Peyer's patch (tissue), 4 donors: Measurements from ENCODE around the gene HAO2. TPM values are rescaled to one million over a fixed set of nuclear protein-coding genes. Genes with fewer than 3 reads are reported as not detected.

Experiments used
- DNase-seq, 3 donors: peaks; one replicate each; pipeline ENCODE4 v3.0.0-alpha.2; 2017 to 2019
- H3K27ac ChIP-seq, 4 donors: fragments of 200-600 bp; sonication (generic); one replicate each; pipeline ENCODE4 v1.5.1; 2016 to 2019
- H3K27me3 ChIP-seq, 2 donors: fragments of 200-600 bp; sonication (generic); one replicate each; pipeline ENCODE4 v1.5.1; 2019
- H3K36me3 ChIP-seq, 3 donors: fragments of 200-600 bp; sonication (generic); one replicate each; pipeline ENCODE4 v1.5.1; 2016 to 2019
- H3K4me1 ChIP-seq, 4 donors: fragments of 200-600 bp; sonication (generic); one replicate each; pipeline ENCODE4 v1.5.1; 2016 to 2019
- H3K4me3 ChIP-seq, 4 donors: fragments of 200-600 bp; sonication (generic); 1 replicate in 3 of 4; 2 replicates in 1 of 4; pipeline ENCODE4 v1.5.1; 2016 to 2019; ENCODE audit warnings: mild to moderate bottlenecking in 1 of 4
- H3K9me3 ChIP-seq, 4 donors: fragments of 200-600 bp; sonication (generic); one replicate each; pipeline ENCODE4 v1.5.1; 2016 to 2019; ENCODE audit warnings: mild to moderate bottlenecking in 1 of 4
- POLR2A ChIP-seq, 2 donors: fragments of 450-650 bp; IDR thresholded peaks; one replicate each; pipeline ENCODE4 v1.5.1; 2017; ENCODE audit warnings: antibody characterized with exemption in 2 of 2, mild to moderate bottlenecking in 2 of 2, moderate library complexity in 2 of 2
- total RNA-seq, 4 donors: library from RNA; depleted of rRNA; stranded (reverse); fragments of >200 nt; gene quantifications; one replicate each; pipeline ENCODE4 v1.1.0, GENCODE V29; 2016
- TF ChIP-seq, protein P1 (sequence below), 6 experiments: fragments of 450-650 bp in 4 of 6; fragments of 200-600 bp in 2 of 6; sonication (generic) in 1 of 6; IDR thresholded peaks; one replicate each; pipeline ENCODE4 v1.5.1; 2017 to 2019; ENCODE audit warnings: antibody characterized with exemption in 6 of 6, mild to moderate bottlenecking in 3 of 6, moderate library complexity in 1 of 6

Gene HAO2
- total RNA-seq, 4 donors from 2014 or later = 0.76 TPM; not detected in 3

DNA sequence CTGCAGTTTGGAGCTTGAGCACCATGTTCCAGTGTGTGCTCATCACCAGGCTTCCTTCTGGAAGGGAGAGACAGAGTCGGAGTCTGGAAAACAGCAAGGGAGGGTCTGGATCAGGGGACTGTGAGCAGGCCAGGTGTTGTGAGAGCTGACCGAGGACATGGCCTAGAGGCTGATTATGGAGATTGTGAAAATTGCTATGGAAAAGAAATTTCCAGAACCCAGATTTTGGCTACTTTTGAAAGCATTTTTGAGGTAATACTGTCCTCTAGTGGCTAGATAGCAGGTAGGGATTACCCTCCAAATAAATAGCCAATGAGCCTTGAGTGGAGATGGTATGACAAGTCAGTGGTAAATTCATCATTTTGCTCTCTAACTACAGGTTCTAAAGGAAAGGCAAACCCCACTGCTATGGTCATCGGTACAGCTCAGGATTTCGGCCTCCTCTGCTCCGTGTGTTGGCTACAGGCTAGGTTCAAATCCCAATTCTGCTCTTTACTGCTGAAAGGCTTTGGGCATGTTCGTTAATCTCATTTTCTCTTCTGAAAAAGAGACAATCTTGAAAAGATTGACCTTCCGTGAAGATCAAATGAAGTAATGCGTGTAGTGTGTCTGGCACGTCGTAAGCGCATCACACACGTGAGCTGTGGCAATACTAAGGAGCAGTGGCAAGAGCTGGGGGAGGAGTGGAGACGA is 1.0 kb upstream of the HAO2 start:
- Histone ChIP-seq H3K27me3 (no peaks in the 10 kb centered on the region), H3K27ac (no peak overlapping the region), H3K9me3 (no peaks in the 10 kb centered on the region), H3K36me3 (no peaks in the 10 kb centered on the region), H3K4me3 (no peak overlapping the region), H3K4me1 (no peaks in the 10 kb centered on the region)
- DNase-seq = no peak
- TF ChIP-seq, protein P1, sequence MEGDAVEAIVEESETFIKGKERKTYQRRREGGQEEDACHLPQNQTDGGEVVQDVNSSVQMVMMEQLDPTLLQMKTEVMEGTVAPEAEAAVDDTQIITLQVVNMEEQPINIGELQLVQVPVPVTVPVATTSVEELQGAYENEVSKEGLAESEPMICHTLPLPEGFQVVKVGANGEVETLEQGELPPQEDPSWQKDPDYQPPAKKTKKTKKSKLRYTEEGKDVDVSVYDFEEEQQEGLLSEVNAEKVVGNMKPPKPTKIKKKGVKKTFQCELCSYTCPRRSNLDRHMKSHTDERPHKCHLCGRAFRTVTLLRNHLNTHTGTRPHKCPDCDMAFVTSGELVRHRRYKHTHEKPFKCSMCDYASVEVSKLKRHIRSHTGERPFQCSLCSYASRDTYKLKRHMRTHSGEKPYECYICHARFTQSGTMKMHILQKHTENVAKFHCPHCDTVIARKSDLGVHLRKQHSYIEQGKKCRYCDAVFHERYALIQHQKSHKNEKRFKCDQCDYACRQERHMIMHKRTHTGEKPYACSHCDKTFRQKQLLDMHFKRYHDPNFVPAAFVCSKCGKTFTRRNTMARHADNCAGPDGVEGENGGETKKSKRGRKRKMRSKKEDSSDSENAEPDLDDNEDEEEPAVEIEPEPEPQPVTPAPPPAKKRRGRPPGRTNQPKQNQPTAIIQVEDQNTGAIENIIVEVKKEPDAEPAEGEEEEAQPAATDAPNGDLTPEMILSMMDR (IDR thresholded peaks at IDR 0.05) = peak in 5 of 6 experiments; percentile 45 to 92 (median 88)
- no peak for TF ChIP-seq POLR2A (IDR thresholded peaks at IDR 0.05)

DNA sequence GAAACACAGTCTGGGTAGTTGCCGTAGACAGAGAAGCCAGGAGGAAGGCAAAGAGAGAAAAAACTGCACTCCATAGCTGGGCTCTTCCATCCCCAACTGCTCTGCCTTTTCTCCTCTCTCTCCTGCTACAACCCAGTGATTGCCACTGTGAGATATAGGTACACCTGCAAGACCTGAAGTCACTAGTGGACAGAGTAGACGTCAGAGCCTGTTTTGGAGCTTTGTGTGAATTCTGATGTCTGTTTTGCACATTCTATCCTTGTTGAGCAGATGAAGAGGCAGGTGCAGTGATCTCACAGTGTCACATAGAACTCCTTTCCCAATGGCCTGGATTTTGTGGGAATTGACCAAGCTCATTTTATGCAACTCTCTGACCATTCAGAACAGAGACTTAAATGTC is 2.2 kb downstream of the HAO2 start:
- Histone ChIP-seq H3K27ac (no peak overlapping the region), H3K4me1 (peaks cover 0 to 10% (median 0%) of the 10 kb centered on the region in 4 donors), H3K4me3 (no peak overlapping the region), H3K36me3 (no peaks in the 10 kb centered on the region), H3K9me3 (no peaks in the 10 kb centered on the region), H3K27me3 (no peaks in the 10 kb centered on the region)
- no peak for DNase-seq
- TF ChIP-seq, protein P1 (IDR thresholded peaks at IDR 0.05) = no peak
- TF ChIP-seq POLR2A (IDR thresholded peaks at IDR 0.05) = no peak

DNA sequence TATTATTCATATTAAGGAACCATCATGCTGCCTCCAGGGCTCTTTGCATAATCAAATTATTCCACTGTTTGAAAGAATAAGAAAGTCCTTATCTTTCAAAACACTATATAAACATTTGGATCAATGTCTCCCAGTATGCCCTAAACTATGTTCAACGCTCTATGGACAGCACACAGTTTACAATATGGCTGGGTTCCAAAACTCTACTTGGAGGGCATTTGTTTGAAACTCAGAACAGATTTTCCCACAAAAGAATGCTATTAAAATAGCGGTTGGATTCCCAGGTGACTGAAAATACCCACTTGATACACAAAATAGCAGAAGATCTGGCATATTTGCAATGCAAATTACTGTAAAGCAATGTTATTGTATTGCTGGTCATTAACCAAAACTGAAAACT is 3.2 kb downstream of the HAO2 start:
- no peak for DNase-seq
- H3K36me3 ChIP-seq = no peaks in the 10 kb centered on the region
- no peak overlapping the region for H3K27ac ChIP-seq
- H3K4me3 ChIP-seq = no peak overlapping the region
- H3K27me3 ChIP-seq = no peaks in the 10 kb centered on the region
- no peaks in the 10 kb centered on the region for H3K9me3 ChIP-seq
- TF ChIP-seq, protein P1 (IDR thresholded peaks at IDR 0.05) = no peak
- no peak for TF ChIP-seq POLR2A (IDR thresholded peaks at IDR 0.05)
- H3K4me1 ChIP-seq = peaks cover 0 to 10% (median 0%) of the 10 kb centered on the region in 4 donors

DNA sequence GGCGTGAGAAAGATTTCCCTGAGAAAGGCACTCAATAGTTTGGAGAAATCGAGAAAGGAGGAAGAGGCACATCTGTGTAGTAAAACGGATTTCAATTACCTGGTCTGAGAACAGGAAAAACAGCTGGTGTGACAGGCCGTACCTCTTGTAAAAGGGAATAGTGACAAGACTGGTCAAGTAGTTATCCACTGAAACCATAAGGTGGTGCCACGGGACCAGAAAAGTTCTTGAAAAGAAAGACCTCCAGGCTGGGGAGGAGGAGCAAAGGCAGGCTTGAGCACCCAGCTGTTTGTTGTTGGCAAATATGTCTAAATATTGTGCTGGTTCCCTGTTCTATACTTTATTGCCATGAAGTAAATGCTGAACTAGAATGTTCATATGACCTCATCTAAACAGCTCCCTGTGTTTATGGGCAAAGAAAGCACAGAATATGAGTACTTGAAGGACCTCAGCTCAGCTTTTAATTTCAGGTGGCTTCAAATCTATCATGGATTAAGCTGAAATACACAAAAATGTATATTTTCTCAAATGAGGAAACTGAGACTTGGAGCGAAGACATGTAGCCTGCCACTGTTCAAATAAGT is 4.0 kb downstream of the HAO2 start:
- H3K27me3 ChIP-seq = no peaks in the 10 kb centered on the region
- DNase-seq = peak in 1 of 3 donors; percentile 64
- H3K4me3 ChIP-seq = no peak overlapping the region
- peaks cover 0 to 10% (median 0%) of the 10 kb centered on the region in 4 donors for H3K4me1 ChIP-seq
- H3K36me3 ChIP-seq = no peaks in the 10 kb centered on the region
- peak overlapping the region in 1 of 4 donors; percentile 39 for H3K27ac ChIP-seq
- TF ChIP-seq POLR2A (IDR thresholded peaks at IDR 0.05) = no peak
- TF ChIP-seq, protein P1 (IDR thresholded peaks at IDR 0.05) = peak in 3 of 6 experiments; percentile 65 to 69 (median 65)
- no peaks in the 10 kb centered on the region for H3K9me3 ChIP-seq

DNA sequence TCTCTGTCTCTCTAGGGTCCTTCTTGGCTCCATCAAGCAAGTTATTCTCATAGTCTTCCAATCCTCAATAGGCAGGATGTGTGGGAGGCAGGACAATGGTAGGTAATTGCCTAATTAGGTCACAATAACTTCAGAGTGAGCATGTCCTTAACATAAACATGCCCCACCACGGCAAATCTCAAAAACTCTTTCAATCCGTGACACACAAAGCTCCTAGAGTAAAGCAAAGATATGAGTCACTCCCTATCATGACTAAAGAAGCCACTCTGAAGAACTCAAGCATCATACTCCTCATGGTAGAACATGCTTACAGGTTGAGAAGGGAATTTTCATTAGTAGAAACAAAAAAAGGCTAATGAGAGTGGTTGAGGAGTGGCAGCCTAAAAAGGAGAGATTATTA is 4.9 kb downstream of the HAO2 start:
- Histone ChIP-seq H3K36me3 (no peaks in the 10 kb centered on the region), H3K9me3 (no peaks in the 10 kb centered on the region), H3K4me1 (peaks cover 0 to 10% (median 0%) of the 10 kb centered on the region in 4 donors), H3K4me3 (no peak overlapping the region), H3K27me3 (no peaks in the 10 kb centered on the region), H3K27ac (peak overlapping the region in 1 of 4 donors; percentile 39)
- TF ChIP-seq, protein P1 (IDR thresholded peaks at IDR 0.05) = no peak
- no peak for TF ChIP-seq POLR2A (IDR thresholded peaks at IDR 0.05)
- DNase-seq = no peak
